Stimulated activated CD8-positive, alpha-beta memory T cell treated with anti-CD3 and anti-CD28 coated beads, Interleukin-15, amount 100 ng/mL, for 4 hours (primary cell): ENCODE measurements around the gene ASCC3.

ENCODE experiments used
- DNase-seq, 2 donors: peaks; one replicate each; pipeline ENCODE4 v3.0.0-alpha.2; 2020; ENCODE audit warnings: low read depth in 2 of 2

The ASCC3 gene

DNA sequence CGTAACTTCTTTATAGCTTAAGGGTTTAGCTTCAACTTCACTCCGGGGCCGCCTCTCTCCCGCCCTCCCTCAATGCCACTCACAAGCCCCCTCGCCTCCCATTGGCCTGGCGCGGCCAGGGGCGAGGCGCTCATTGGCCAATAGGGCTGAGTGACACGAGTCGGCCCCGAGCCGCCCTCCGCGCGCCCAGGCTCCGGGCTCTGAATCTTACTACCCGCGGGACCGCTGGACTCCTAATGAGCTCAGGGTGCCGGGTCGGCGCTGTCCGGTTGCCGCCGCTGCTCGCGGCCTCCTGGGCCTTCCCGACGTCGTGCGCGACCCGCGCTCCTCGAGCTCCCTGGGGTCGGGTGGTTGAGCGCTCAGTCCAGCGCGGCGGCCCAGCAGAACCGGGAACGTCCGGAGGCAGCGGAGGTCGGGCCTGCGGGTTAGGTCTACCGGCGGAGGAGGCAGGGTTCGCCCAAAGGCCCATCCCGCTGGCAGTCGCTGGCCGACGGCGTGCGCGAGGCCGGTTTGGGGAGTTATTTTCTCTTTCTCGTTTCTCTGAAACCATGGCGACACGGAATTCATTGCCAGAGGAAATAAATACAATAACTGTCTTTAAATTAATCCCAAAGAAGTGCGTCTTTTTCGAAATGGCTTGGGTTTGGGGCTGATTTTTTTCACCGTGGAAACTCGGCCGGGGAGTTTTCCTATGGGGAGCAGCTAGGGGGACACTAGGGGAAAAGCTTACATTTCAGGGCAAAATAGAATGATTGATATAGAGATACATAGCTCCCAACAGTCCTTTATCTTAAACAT, 416.0 kb downstream of the ASCC3 start, which contains the start of gene SIM1:
Gene SIM1, minus strand, starts transcription at position 19 of the 798 bp plus-strand sequence. CDS start 1,453 bp downstream, outside the sequence.
- no peak for DNase-seq

DNA sequence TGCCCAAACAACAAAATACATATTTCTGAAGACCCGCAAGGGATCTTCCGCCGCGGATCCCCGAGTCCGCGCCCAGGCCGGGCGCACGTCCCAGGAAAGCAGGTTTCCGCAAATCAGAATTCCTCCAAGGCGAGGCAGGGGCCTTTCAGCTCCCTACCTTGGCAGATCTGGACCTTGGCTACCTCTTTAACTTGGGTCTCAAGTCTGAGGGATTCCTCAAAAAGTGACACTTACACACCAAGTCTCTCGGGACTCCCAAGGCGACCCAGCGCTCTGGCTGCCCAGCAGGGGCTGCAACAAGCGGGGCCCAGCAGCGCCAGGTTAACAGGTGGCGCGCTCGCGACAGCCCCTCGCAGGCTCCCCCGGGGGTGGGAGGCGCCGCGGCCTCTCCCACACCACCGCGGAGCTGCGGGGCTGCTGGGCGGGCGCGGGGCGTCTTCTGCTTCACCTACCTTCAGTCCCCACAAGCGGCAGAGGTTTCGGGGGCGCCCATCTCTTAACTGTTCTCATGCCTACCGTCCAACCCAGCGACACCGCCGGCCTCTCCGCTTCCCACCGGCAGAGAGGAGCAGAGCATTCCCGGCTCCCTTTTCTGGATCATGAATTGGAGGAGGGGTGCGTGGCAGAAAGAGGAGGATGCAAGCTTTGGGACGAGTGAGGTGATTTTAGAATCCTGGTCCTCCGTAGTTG, 416.8 kb downstream of the ASCC3 start:
- DNase-seq = no peak

DNA sequence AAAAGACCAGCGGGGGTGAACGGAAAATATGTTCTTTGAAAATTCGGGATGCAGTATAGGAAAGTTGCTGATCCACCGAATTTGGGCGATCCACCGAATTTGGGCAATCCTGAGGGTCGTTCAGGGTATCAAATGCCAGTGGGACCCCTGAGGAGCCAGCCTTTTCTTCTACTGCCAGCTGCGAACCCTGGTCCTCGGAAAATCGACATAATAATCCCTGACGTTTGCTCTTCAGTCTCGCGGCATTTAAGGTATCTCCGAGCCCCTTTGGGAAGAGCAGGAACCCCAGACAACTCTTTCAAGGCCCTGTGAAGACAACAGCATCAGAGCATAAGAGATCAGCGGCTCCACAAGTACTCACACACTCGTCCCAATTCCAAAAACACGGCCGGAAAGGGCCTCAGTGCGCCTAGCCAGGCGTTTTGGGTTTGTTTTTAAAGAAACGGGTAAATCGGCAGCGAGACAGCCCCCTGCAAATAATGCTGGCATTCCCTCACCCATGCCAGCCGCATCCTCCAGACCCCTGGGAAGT, 417.4 kb downstream of the ASCC3 start:
- no peak for DNase-seq

DNA sequence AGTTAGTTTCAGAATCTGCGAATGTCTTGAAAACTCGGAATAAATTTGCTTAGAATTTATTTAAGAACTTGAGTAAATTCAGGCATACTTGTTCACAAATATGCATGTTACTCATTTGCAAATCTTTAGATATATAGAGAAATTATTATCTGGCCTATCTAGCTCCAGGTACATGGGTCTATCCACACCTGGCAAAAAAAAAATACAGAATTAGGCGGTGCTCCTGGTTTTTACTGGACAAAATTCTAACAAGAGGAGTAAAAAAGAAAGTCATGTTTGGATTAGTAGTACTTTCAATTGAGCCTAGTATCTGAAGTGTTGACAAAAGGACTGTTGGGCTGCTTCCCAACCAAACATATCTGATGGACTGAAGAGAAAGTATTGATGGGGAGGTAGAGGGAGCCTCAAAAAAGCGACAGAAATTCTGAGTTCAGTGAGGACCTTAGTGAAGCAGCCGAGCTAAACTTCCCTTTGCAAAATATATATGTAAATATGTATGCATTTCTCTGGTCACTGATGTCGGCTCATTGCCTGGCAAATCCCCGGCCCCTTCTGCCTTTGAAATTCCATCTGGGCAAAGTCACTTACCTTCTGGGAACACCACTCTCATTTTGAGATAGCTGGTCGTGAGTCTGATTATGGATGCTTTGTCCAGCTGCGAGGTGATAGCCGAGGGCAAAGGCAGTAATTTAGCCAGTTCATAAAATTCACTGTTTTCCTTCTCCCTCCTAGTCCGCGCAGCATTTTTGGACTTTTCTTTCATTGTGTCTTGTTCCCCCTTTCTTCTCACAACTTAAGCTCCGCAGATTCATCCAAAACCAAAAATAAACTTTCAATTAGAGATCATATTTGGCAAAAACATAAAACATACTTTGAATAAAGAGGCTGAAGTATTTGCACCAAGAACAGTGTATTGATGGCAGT, 418.2 kb downstream of the ASCC3 start:
- DNase-seq = no peak

DNA sequence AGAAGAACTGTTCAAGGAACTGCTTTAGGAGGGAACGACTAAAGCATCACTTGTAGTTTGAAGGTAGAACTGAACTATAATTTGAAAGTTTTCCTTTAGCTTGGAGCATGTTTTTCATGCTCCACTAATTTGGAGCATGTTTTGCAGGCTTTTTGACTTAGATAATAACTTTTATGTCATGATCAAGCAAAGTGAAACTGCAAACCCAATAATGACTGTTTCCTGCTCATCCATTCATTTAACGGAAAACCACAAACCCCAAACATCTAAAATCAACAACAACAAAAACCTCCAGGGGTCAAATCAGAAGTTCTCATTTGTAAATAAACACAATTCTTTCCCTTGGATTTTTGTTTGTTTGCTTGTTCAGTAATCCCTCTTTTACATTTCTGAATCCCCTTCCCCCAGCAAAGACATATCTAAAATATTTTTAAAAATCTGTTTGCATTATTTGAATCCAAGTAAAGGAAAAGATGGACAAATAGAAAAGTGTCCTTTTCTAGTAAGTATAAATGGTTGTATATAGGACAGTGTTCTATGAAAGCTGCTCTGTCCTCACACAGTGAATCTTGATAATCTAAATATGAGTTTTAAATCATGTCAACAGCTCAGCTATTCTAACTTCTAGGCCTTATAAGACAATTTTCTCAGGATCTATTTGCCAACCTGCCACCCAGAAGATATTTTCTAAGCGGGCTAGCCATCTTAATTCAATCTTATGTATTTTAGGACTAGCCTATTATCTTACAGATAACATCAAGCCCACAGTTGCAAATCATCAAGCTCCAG, 419.0 kb downstream of the ASCC3 start:
- no peak for DNase-seq

DNA sequence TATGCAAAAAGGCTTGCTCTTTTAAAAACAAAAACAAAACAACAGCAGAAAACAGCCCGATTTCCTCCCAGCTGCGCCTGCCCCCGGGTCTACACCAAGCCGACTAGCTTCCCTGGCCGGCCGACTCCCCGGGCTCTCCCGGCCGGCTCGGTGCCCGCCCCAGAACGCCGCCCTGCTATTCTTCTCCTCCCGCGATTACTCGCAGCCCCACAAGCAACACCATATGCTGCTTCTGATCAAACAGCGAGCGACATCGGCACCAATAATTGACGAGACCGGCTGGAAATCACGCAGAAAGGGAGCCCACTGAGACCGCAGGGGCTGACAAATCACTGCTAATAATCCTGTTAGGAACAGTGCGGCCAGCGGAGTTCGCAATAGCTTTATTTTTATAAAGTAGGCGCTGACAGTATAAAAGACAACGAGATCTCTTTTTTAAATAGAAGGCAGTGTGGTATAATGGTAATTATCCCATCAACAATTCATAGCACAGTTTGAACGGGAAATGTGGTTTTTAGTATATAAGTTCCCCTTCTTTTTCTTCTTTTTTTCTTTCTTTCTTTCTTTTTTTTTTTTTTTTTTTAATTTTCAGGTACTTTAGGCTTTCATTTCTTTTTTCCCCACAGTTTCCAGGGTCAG, 419.7 kb downstream of the ASCC3 start:
- no peak for DNase-seq

DNA sequence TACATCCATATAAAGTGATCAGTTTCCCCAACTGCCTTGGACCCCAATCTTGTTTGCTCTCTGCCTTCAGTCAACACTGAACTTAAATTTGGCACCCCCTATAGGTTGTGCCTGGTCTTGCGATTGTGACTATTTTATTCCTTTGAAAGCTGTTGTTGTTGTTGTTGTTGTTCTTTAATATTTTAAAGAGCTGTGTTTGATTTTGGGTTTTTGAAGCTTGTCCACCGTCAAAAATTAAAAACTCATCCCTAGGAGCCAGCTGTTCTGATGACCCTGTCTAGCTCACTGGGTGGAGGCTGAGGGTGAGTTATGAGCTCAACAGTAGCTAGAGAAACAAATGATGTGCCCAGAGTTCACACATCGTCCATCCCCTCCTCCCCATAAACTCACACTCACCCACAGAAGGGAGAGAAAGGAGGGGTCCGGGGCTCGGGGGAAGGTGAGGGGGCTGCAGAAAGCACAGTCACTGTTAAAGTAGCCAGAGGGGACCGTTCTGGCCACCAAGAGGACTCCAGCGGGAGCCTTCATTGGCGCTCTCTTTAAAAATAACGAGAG, 420.4 kb downstream of the ASCC3 start:
- DNase-seq = no peak

DNA sequence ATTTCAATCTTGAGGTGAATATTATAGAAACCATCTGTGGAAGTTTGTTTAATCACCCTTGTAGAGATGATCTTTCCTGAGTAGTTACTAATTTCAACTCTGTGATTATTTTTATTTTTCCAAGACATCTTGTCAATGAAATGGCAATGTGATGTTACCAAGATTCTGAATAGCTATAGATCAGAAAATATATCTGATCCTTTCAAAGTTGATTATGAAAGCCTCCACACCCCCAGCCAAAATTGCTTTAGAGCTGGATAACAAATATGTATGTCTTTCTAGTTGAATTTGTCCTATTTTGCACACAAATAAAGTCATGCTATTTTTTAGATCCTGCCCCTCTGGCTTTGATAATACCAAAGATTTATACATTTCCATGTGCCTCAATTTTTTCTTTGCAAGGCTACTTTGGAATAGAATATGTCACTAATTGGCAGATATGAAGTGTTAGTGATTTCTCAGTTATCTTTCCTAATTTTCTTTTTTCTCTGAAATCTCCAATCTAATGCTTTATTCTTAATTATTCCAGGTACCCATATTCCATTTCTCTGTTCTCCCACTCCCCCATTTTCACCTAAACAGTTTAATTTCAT, 421.4 kb downstream of the ASCC3 start:
- DNase-seq = no peak

DNA sequence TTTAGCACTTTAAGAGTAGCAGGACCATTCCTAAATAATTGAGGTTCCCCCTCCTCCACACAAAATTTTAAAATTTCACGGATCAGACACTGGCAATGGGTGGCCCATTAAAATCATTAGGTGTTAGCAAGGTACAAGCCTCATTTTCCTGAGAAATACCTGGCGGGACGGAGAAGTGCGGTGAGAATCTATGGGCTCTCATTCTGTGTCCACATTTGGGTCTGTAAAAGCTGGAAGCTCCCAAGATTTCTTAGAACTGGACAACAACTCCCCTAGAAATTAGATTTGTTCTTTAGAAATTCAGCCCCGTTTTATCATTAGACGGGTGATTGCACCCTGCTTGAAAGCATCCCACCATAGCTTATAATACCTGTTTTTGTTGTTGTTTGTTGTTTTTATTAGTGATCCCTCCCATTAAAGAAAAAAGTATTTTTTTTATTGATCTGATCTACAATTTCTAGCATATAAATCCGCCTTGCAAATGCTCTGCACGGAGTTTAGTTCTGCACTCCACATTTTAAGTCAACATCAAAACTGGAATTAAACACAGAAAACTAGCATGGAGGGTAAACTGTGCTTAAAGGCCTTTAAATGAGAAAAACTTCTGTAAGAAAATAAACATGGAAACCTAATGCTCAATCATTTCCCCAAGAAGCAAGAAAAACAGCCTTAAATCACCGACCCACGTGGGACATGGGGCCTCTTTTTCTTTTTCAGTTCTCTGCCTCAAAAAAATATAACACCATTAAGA, 422.1 kb downstream of the ASCC3 start:
- no peak for DNase-seq
